ENCODE measurements around the gene CCDC12. TPM values are rescaled to one million over a fixed set of nuclear protein-coding genes. Genes with fewer than 3 reads are reported as not detected.

CCDC12 gene
- total RNA-seq, 1 experiment from 2014 or later = 44.2 TPM

- no peak for DNase-seq
- no peak overlapping the region for H3K4me3 ChIP-seq (ENCODE audit: low read length)
- H3K27ac ChIP-seq (ENCODE audit: low read length) = no peak overlapping the region
- no peaks in the 10 kb centered on the region for H3F3A ChIP-seq (ENCODE audit: low read length, unreplicated experiment)
- peaks cover 28% of the 10 kb centered on the region for H3K27me3 ChIP-seq (ENCODE audit: low read length)
- no peaks in the 10 kb centered on the region for H4K20me1 ChIP-seq (ENCODE audit: low read length)
- H3K9me3 ChIP-seq (ENCODE audit: low read length) = no peaks in the 10 kb centered on the region
- ATAC-seq = no peak
- intact Hi-C loops (cut with micrococcal nuclease) = no loop called here
- BruUV-seq (replicated peaks) = no TSS peak
- no peak for TF ChIP-seq EZH2 (IDR thresholded peaks at IDR 0.05; ENCODE audit: low read length, unreplicated experiment)
- no peaks in the 10 kb centered on the region for H3K4me1 ChIP-seq (ENCODE audit: insufficient read depth, low read length)
- ChIA-PET CTCF (no interaction called here), POLR2A (ENCODE audit: unreplicated experiment) (no interaction called here)
- H3K4me2 ChIP-seq (ENCODE audit: low read length) = no peak overlapping the region
- no peaks in the 10 kb centered on the region for H3K9me2 ChIP-seq (replicated peaks; ENCODE audit: low read length)
- H2AFZ ChIP-seq (ENCODE audit: low read length) = no peak overlapping the region
- H3K9ac ChIP-seq (ENCODE audit: low read length) = no peak overlapping the region
- no peaks in the 10 kb centered on the region for H3K36me3 ChIP-seq (ENCODE audit: low read depth, low read length)
- H3K79me2 ChIP-seq (ENCODE audit: low read length) = no peaks in the 10 kb centered on the region
Observed at GRCh38 chr3:46885612-46886011, 90.9 kb downstream of the CCDC12 start.

- ATAC-seq (no peak), DNase-seq (no peak)
- BruUV-seq (replicated peaks) = no TSS peak
- Histone ChIP-seq H3K36me3 (ENCODE audit: low read depth, low read length) (no peaks in the 10 kb centered on the region), H3K4me3 (ENCODE audit: low read length) (no peak overlapping the region), H2AFZ (ENCODE audit: low read length) (no peak overlapping the region), H4K20me1 (ENCODE audit: low read length) (no peaks in the 10 kb centered on the region), H3K27ac (ENCODE audit: low read length) (no peak overlapping the region), H3F3A (ENCODE audit: low read length, unreplicated experiment) (no peaks in the 10 kb centered on the region), H3K9ac (ENCODE audit: low read length) (no peak overlapping the region), H3K9me2 (replicated peaks; ENCODE audit: low read length) (no peaks in the 10 kb centered on the region), H3K9me3 (ENCODE audit: low read length) (no peaks in the 10 kb centered on the region), H3K4me2 (ENCODE audit: low read length) (no peak overlapping the region), H3K4me1 (ENCODE audit: insufficient read depth, low read length) (no peaks in the 10 kb centered on the region), H3K79me2 (ENCODE audit: low read length) (no peaks in the 10 kb centered on the region), H3K27me3 (ENCODE audit: low read length) (peaks cover 28% of the 10 kb centered on the region)
- POLR2A ChIA-PET (ENCODE audit: unreplicated experiment) = no interaction called here
- CTCF ChIA-PET = no interaction called here
- intact Hi-C loops (cut with micrococcal nuclease) = no loop called here
- no peak for TF ChIP-seq EZH2phosphoT487 (IDR thresholded peaks at IDR 0.05; ENCODE audit: borderline replicate concordance, low read length)
- no peak for TF ChIP-seq CTCF (conservative IDR thresholded peaks at IDR 0.05; ENCODE audit: low read depth, low read length)
- TF ChIP-seq EZH2 (IDR thresholded peaks at IDR 0.05; ENCODE audit: low read length, unreplicated experiment) = no peak
Observed at GRCh38 chr3:46884929-46885328, 91.6 kb downstream of the CCDC12 start.

GRCh38 chr3:46884427-46884826 lies 92.1 kb downstream of the CCDC12 start:
- H3K9me3 ChIP-seq (ENCODE audit: low read length) = no peaks in the 10 kb centered on the region
- H3K79me2 ChIP-seq (ENCODE audit: low read length) = no peaks in the 10 kb centered on the region
- H3K36me3 ChIP-seq (ENCODE audit: low read depth, low read length) = no peaks in the 10 kb centered on the region
- no peak overlapping the region for H3K27ac ChIP-seq (ENCODE audit: low read length)
- peaks cover 28% of the 10 kb centered on the region for H3K27me3 ChIP-seq (ENCODE audit: low read length)
- DNase-seq (no peak), ATAC-seq (no peak)
- BruUV-seq (replicated peaks) = no TSS peak
- TF ChIP-seq EZH2 (IDR thresholded peaks at IDR 0.05; ENCODE audit: low read length, unreplicated experiment) (no peak), CTCF (conservative IDR thresholded peaks at IDR 0.05; ENCODE audit: low read depth, low read length) (no peak), EZH2phosphoT487 (IDR thresholded peaks at IDR 0.05; ENCODE audit: borderline replicate concordance, low read length) (no peak)
- no peaks in the 10 kb centered on the region for H3K4me1 ChIP-seq (ENCODE audit: insufficient read depth, low read length)
- ChIA-PET CTCF (no interaction called here), POLR2A (ENCODE audit: unreplicated experiment) (no interaction called here)
- intact Hi-C loops (cut with micrococcal nuclease) = no loop called here
- H3F3A ChIP-seq (ENCODE audit: low read length, unreplicated experiment) = no peaks in the 10 kb centered on the region
- no peak overlapping the region for H2AFZ ChIP-seq (ENCODE audit: low read length)
- no peaks in the 10 kb centered on the region for H4K20me1 ChIP-seq (ENCODE audit: low read length)
- no peak overlapping the region for H3K4me3 ChIP-seq (ENCODE audit: low read length)
- H3K9me2 ChIP-seq (replicated peaks; ENCODE audit: low read length) = no peaks in the 10 kb centered on the region
- no peak overlapping the region for H3K4me2 ChIP-seq (ENCODE audit: low read length)
- no peak overlapping the region for H3K9ac ChIP-seq (ENCODE audit: low read length)
